Mesenchymal stem cell (in vitro differentiated cells and primary cell): ENCODE results near the gene FUT9.

Source experiments
- DNase-seq: peaks from one replicate; pipeline ENCODE4 v3.0.0-alpha.2; 2013
- H2AFZ ChIP-seq: one replicate; pipeline ENCODE4 v1.6.1; 2013; ENCODE audit warnings: low read depth, mild to moderate bottlenecking, control low read depth, inconsistent platforms, low read length, moderate library complexity
- H2AK5ac ChIP-seq: 2 replicates; pipeline ENCODE4 v1.6.1; 2013; ENCODE audit warnings: low read length, moderate library complexity, mild to moderate bottlenecking, inconsistent platforms; ENCODE audit not compliant: severe bottlenecking
- H2BK120ac ChIP-seq: one replicate; pipeline ENCODE4 v1.6.1; 2013; ENCODE audit warnings: low read depth, mild to moderate bottlenecking, inconsistent platforms, low read length, moderate library complexity
- H2BK12ac ChIP-seq, 2 experiments: one replicate each; pipeline ENCODE4 v1.6.1; 2013; ENCODE audit warnings: inconsistent platforms in 2 of 2, low read length in 2 of 2, mild to moderate bottlenecking in 2 of 2, moderate library complexity in 2 of 2, control low read depth in 1 of 2
- H2BK15ac ChIP-seq: one replicate; pipeline ENCODE4 v1.6.1; 2013; ENCODE audit warnings: mild to moderate bottlenecking, low read depth, inconsistent platforms; ENCODE audit not compliant: poor library complexity, severe bottlenecking
- H2BK5ac ChIP-seq: 2 replicates; pipeline ENCODE4 v1.6.1; 2013; ENCODE audit warnings: low read depth, mild to moderate bottlenecking, low read length, control low read depth, inconsistent platforms; ENCODE audit not compliant: poor library complexity, severe bottlenecking
- H3K14ac ChIP-seq, 2 experiments: one replicate each; pipeline ENCODE4 v1.6.1; 2013; ENCODE audit warnings: inconsistent platforms in 2 of 2, low read length in 2 of 2, control low read depth in 1 of 2, mild to moderate bottlenecking in 1 of 2, moderate library complexity in 1 of 2
- H3K18ac ChIP-seq, 2 experiments: one replicate each; pipeline ENCODE4 v1.6.1; 2013; ENCODE audit warnings: inconsistent platforms in 2 of 2, low read length in 2 of 2, control low read depth in 1 of 2, low read depth in 1 of 2, mild to moderate bottlenecking in 1 of 2
- H3K23ac ChIP-seq, 2 experiments: one replicate each; pipeline ENCODE4 v1.6.1; 2013; ENCODE audit warnings: inconsistent platforms in 2 of 2, low read length in 2 of 2, mild to moderate bottlenecking in 2 of 2, moderate library complexity in 2 of 2, control low read depth in 1 of 2
- H3K27ac ChIP-seq: 2 replicates; pipeline ENCODE4 v1.5.1; 2013; ENCODE audit warnings: mild to moderate bottlenecking, moderate library complexity, low read length, control low read depth, inconsistent platforms; ENCODE audit not compliant: poor library complexity, severe bottlenecking
- H3K27me3 ChIP-seq, 2 experiments: 2 replicates each; pipeline versions ENCODE4 v1.6.1 to v1.7.0; 2013; ENCODE audit warnings: low read length in 2 of 2, mild to moderate bottlenecking in 2 of 2, moderate library complexity in 2 of 2, control low read depth in 1 of 2, inconsistent platforms in 1 of 2; ENCODE audit not compliant: control insufficient read depth in 1 of 2, insufficient read depth in 1 of 2
- H3K36me3 ChIP-seq, 2 experiments: 2 replicates each; pipeline versions ENCODE4 v1.6.1 to v1.7.0; 2013; ENCODE audit warnings: low read length in 2 of 2, control low read depth in 1 of 2, inconsistent platforms in 1 of 2, low read depth in 1 of 2, mild to moderate bottlenecking in 1 of 2; ENCODE audit not compliant: insufficient read depth in 2 of 2, control insufficient read depth in 1 of 2
- H3K4ac ChIP-seq, 2 experiments: one replicate each; pipeline ENCODE4 v1.6.1; 2013; ENCODE audit warnings: inconsistent platforms in 2 of 2, low read length in 2 of 2, mild to moderate bottlenecking in 2 of 2, moderate library complexity in 2 of 2, control low read depth in 1 of 2, low read depth in 1 of 2
- H3K4me1 ChIP-seq: 2 replicates; pipeline ENCODE4 v1.6.1; 2013; ENCODE audit warnings: low read depth, low read length, control low read depth; ENCODE audit not compliant: control insufficient read depth, insufficient read depth
- H3K4me2 ChIP-seq: 2 replicates; pipeline ENCODE4 v1.6.1; 2013; ENCODE audit warnings: low read length, mild to moderate bottlenecking, inconsistent platforms; ENCODE audit not compliant: poor library complexity, severe bottlenecking
- H3K4me3 ChIP-seq, 2 experiments: 2 replicates each; pipeline versions ENCODE4 v1.5.1 to v1.7.0; 2013; ENCODE audit warnings: low read length in 2 of 2, mild to moderate bottlenecking in 2 of 2, control low read depth in 1 of 2, low read depth in 1 of 2; ENCODE audit not compliant: insufficient read depth in 1 of 2
- H3K79me1 ChIP-seq: replicated peaks from 2 replicates; pipeline ENCODE4 v1.6.1; 2013; ENCODE audit warnings: mild to moderate bottlenecking, control low read depth, low read length, inconsistent platforms; ENCODE audit not compliant: poor library complexity, severe bottlenecking
- H3K9ac ChIP-seq: 2 replicates; pipeline ENCODE4 v1.7.0; 2013; ENCODE audit warnings: mild to moderate bottlenecking, low read length, moderate library complexity
- H3K9me3 ChIP-seq: 2 replicates; pipeline ENCODE4 v1.7.0; 2013; ENCODE audit warnings: mild to moderate bottlenecking, low read length; ENCODE audit not compliant: control insufficient read depth
- H4K8ac ChIP-seq: one replicate; pipeline ENCODE4 v1.6.1; 2013; ENCODE audit warnings: inconsistent platforms, mild to moderate bottlenecking, low read length, moderate library complexity
- H4K91ac ChIP-seq: one replicate; pipeline ENCODE4 v1.6.1; 2013; ENCODE audit warnings: mild to moderate bottlenecking, low read length, inconsistent platforms
- WGBS: methylation state at CpG from one replicate; pipeline ENCODE4 v1.1.7; 2013; ENCODE audit warnings: mixed read lengths; 5-methylcytosine and 5-hydroxymethylcytosine counted together

Gene FUT9

GRCh38 chr6:96142142-96142541 is 126.4 kb downstream of the FUT9 start:
- Histone ChIP-seq H2AFZ (no peak overlapping the region), H4K8ac (no peak overlapping the region), H3K4me2 (no peak overlapping the region), H2AK5ac (no peak overlapping the region), H2BK120ac (no peak overlapping the region), H2BK5ac (no peak overlapping the region), H3K9ac (no peak overlapping the region), H3K27ac (no peak overlapping the region), H2BK15ac (no peak overlapping the region), H3K27me3 (no peaks in the 10 kb centered on the region), H3K23ac (no peak overlapping the region), H2BK12ac (no peak overlapping the region), H3K4me1 (no peaks in the 10 kb centered on the region), H3K14ac (no peak overlapping the region), H3K9me3 (peaks cover 4% of the 10 kb centered on the region), H3K4me3 (no peak overlapping the region), H3K79me1 (no peaks in the 10 kb centered on the region), H4K91ac (no peak overlapping the region), H3K18ac (no peak overlapping the region), H3K36me3 (no peaks in the 10 kb centered on the region), H3K4ac (no peak overlapping the region)
- WGBS, result 17% methylated on average over 1 of the region's 2 CpGs
- no peak for DNase-seq

- Histone ChIP-seq H3K9ac (no peak overlapping the region), H3K4ac (no peak overlapping the region), H3K23ac (no peak overlapping the region), H2BK5ac (no peak overlapping the region), H3K27ac (no peak overlapping the region), H3K36me3 (no peaks in the 10 kb centered on the region), H2AFZ (no peak overlapping the region), H4K8ac (no peak overlapping the region), H3K18ac (no peak overlapping the region), H2BK12ac (no peak overlapping the region), H3K79me1 (no peaks in the 10 kb centered on the region), H3K27me3 (no peaks in the 10 kb centered on the region), H4K91ac (no peak overlapping the region), H2BK15ac (no peak overlapping the region), H3K4me3 (no peak overlapping the region), H3K14ac (no peak overlapping the region), H3K9me3 (no peaks in the 10 kb centered on the region), H2AK5ac (no peak overlapping the region), H2BK120ac (no peak overlapping the region), H3K4me1 (no peaks in the 10 kb centered on the region), H3K4me2 (no peak overlapping the region)
- WGBS, result 78% methylated on average over 1 of the region's 2 CpGs
- no peak for DNase-seq
Measured at GRCh38 chr6:96150431-96150830, 134.7 kb downstream of the FUT9 start.

- DNase-seq, result no peak
- Histone ChIP-seq H2BK12ac (no peak overlapping the region), H3K4ac (no peak overlapping the region), H3K18ac (no peak overlapping the region), H3K23ac (no peak overlapping the region), H3K4me3 (no peak overlapping the region), H4K91ac (no peak overlapping the region), H4K8ac (no peak overlapping the region), H3K36me3 (no peaks in the 10 kb centered on the region), H2BK120ac (no peak overlapping the region), H2AFZ (no peak overlapping the region), H3K79me1 (no peaks in the 10 kb centered on the region), H3K9ac (no peak overlapping the region), H2AK5ac (no peak overlapping the region), H3K27me3 (no peaks in the 10 kb centered on the region), H3K4me2 (no peak overlapping the region), H2BK5ac (no peak overlapping the region), H2BK15ac (no peak overlapping the region), H3K14ac (no peak overlapping the region), H3K27ac (no peak overlapping the region), H3K9me3 (no peaks in the 10 kb centered on the region), H3K4me1 (peaks cover 2% of the 10 kb centered on the region)
- WGBS, result 67% methylated on average over 1 of the region's 3 CpGs
Measured at GRCh38 chr6:96151707-96152106, 135.9 kb downstream of the FUT9 start.

- Histone ChIP-seq H2BK120ac (no peak overlapping the region), H4K91ac (no peak overlapping the region), H3K36me3 (no peaks in the 10 kb centered on the region), H3K23ac (no peak overlapping the region), H3K27ac (no peak overlapping the region), H3K9me3 (no peaks in the 10 kb centered on the region), H2BK5ac (no peak overlapping the region), H4K8ac (no peak overlapping the region), H3K27me3 (no peaks in the 10 kb centered on the region), H3K4me2 (no peak overlapping the region), H2BK12ac (no peak overlapping the region), H3K4me3 (no peak overlapping the region), H3K18ac (no peak overlapping the region), H3K14ac (no peak overlapping the region), H3K4ac (no peak overlapping the region), H3K9ac (no peak overlapping the region), H2AK5ac (no peak overlapping the region), H3K79me1 (no peaks in the 10 kb centered on the region), H2AFZ (no peak overlapping the region), H2BK15ac (no peak overlapping the region), H3K4me1 (peaks cover 2% of the 10 kb centered on the region)
- DNase-seq, result no peak
- no CpG with 5 or more reads among the region's 3 CpGs for WGBS
Measured at GRCh38 chr6:96152114-96152708, 136.4 kb downstream of the FUT9 start.
